IPS-20b (cell line): ENCODE results near the gene SMAP1.

Experiments
- H3K27ac ChIP-seq: one replicate; pipeline ENCODE4 v1.5.1; 2013; ENCODE audit warnings: low read length
- H3K27me3 ChIP-seq: 2 replicates; pipeline ENCODE4 v1.6.1; 2013; ENCODE audit warnings: mild to moderate bottlenecking, low read length, inconsistent platforms; ENCODE audit not compliant: insufficient read depth
- H3K36me3 ChIP-seq: 2 replicates; pipeline ENCODE4 v1.6.1; 2013; ENCODE audit warnings: low read depth, mild to moderate bottlenecking, inconsistent platforms, low read length, moderate library complexity; ENCODE audit not compliant: insufficient read depth
- H3K4me1 ChIP-seq: 2 replicates; pipeline ENCODE4 v1.6.1; 2013; ENCODE audit warnings: mild to moderate bottlenecking, control low read depth, inconsistent platforms, low read length, moderate library complexity; ENCODE audit not compliant: insufficient read depth
- H3K4me3 ChIP-seq: 2 replicates; pipeline ENCODE4 v1.5.1; 2013; ENCODE audit warnings: mild to moderate bottlenecking, low read length, inconsistent platforms
- H3K9ac ChIP-seq: 2 replicates; pipeline ENCODE4 v1.6.1; 2013; ENCODE audit warnings: low read depth, mild to moderate bottlenecking, inconsistent platforms, low read length, moderate library complexity
- H3K9me3 ChIP-seq: 2 replicates; pipeline ENCODE4 v1.6.1; 2013; ENCODE audit warnings: mild to moderate bottlenecking, low read depth, low read length, inconsistent platforms; ENCODE audit not compliant: insufficient read depth

The SMAP1 gene

GRCh38 chr6:70667711-70668498 lies at the start of gene SMAP1:
SMAP1 (plus strand) TSS chr6:70667883; CDS start chr6:70668024, 141 bp downstream.
- Histone ChIP-seq H3K9ac (peak within 1 kb of the TSS; percentile 91), H3K4me3 (peak within 1 kb of the TSS; percentile 80), H3K27ac (peak within 1 kb of the TSS; percentile 94), H3K36me3 (no peaks in the 10 kb centered on the region), H3K9me3 (no peaks in the 10 kb centered on the region), H3K4me1 (peaks cover 17% of the 10 kb centered on the region), H3K27me3 (no peaks in the 10 kb centered on the region)

- no peaks in the 10 kb centered on the region for H3K27me3 ChIP-seq
- no peak overlapping the region for H3K4me3 ChIP-seq
- no peaks in the 10 kb centered on the region for H3K4me1 ChIP-seq
- H3K9ac ChIP-seq = no peak overlapping the region
- no peak overlapping the region for H3K27ac ChIP-seq
- no peaks in the 10 kb centered on the region for H3K9me3 ChIP-seq
- no peaks in the 10 kb centered on the region for H3K36me3 ChIP-seq
Measured at GRCh38 chr6:70620746-70621145, 46.9 kb upstream of the SMAP1 start.

GRCh38 chr6:70622461-70622860 lies 45.2 kb upstream of the SMAP1 start:
- Histone ChIP-seq H3K36me3 (no peaks in the 10 kb centered on the region), H3K27me3 (no peaks in the 10 kb centered on the region), H3K4me3 (no peak overlapping the region), H3K4me1 (no peaks in the 10 kb centered on the region), H3K9me3 (no peaks in the 10 kb centered on the region), H3K27ac (no peak overlapping the region), H3K9ac (no peak overlapping the region)

- Histone ChIP-seq H3K27ac (no peak overlapping the region), H3K4me1 (no peaks in the 10 kb centered on the region), H3K9me3 (no peaks in the 10 kb centered on the region), H3K4me3 (no peak overlapping the region), H3K27me3 (no peaks in the 10 kb centered on the region), H3K36me3 (no peaks in the 10 kb centered on the region), H3K9ac (no peak overlapping the region)
Measured at GRCh38 chr6:70625436-70625835, 42.2 kb upstream of the SMAP1 start.

DNA sequence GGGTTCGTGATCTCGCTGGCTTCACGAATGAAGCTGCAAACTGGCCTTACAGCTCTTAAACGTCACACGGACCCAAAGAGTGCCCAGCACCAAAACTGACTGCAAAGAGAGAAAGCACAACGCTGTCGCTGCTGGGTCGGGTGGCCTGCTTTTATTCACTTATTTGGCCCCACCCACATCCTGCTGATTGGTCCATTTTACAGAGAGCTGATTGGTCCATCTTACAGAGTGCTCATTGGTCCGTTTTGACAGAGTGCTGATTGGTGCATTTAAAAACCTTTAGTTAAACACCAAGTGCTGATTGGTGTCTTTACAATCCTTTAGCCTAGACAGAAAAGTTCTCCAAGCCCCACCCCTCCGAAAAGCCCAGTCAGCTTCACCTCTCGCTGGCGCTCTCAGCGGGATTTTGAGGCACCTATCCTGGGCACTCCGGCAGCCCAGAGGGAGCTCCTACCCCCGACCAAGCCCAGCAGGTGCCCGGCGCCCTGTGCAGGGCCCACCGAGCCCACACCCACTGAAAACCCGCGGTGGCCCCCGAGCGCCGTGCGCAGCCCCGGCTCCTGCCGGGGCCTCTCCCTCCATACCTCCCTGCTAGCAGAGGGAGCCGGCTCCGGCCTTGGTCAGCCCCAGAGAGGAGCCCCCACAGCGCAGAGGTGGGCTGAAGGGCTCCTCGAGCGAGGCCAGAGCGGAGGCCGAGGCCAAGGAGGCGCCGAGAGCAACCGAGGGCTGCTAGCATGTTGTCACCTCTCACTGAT lies 40.0 kb upstream of the SMAP1 start:
- Histone ChIP-seq H3K9ac (no peak overlapping the region), H3K4me1 (no peaks in the 10 kb centered on the region), H3K9me3 (no peaks in the 10 kb centered on the region), H3K27ac (no peak overlapping the region), H3K36me3 (no peaks in the 10 kb centered on the region), H3K4me3 (no peak overlapping the region), H3K27me3 (no peaks in the 10 kb centered on the region)

DNA sequence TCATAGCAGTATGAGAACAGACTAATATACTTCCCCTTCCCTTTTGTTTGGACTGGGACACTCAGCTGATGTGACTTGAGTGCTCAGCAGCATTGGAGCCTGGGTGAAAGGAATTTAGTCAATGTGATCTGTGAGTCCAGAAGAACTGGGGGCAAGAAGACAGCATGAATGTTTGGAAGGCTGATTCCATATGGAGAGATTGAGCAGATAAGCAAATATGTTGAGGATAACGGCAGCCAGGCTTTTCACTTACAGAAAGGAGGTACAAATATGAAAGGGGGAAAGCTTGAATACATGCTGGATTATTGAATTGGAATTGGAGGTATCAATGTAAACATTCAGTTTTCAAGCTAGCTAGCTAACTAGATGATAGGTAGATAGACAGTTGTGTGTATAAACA lies 37.8 kb upstream of the SMAP1 start:
- Histone ChIP-seq H3K36me3 (no peaks in the 10 kb centered on the region), H3K27me3 (no peaks in the 10 kb centered on the region), H3K9ac (no peak overlapping the region), H3K4me3 (no peak overlapping the region), H3K9me3 (no peaks in the 10 kb centered on the region), H3K27ac (no peak overlapping the region), H3K4me1 (no peaks in the 10 kb centered on the region)

- H3K27me3 ChIP-seq = no peaks in the 10 kb centered on the region
- H3K9me3 ChIP-seq = no peaks in the 10 kb centered on the region
- H3K4me1 ChIP-seq = no peaks in the 10 kb centered on the region
- H3K36me3 ChIP-seq = no peaks in the 10 kb centered on the region
- H3K4me3 ChIP-seq = no peak overlapping the region
- no peak overlapping the region for H3K9ac ChIP-seq
- H3K27ac ChIP-seq = no peak overlapping the region
Measured at GRCh38 chr6:70633870-70634269, 33.8 kb upstream of the SMAP1 start.

DNA sequence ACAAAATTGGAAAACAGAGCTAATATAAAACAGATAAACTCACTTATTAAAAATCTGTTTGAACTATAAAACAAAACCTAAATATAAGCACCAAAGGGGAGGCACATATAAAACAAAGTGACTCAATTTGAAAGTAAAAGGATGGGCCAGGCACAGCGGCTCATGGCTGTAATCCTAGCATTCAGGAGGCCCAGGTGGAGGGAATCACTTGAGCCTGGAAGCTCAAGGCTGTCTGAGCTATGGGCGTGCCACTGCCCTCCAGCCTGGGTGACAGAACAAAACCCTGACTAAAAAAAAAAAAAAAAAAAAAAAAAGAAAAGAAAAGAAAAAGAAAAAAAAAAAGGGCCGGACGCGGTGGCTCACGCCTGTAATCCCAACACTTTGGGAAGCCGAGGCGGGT lies 31.1 kb upstream of the SMAP1 start:
- no peaks in the 10 kb centered on the region for H3K4me1 ChIP-seq
- no peaks in the 10 kb centered on the region for H3K36me3 ChIP-seq
- H3K4me3 ChIP-seq = no peak overlapping the region
- H3K9ac ChIP-seq = no peak overlapping the region
- H3K27ac ChIP-seq = no peak overlapping the region
- no peaks in the 10 kb centered on the region for H3K27me3 ChIP-seq
- H3K9me3 ChIP-seq = no peaks in the 10 kb centered on the region

GRCh38 chr6:70638468-70638867 lies 29.2 kb upstream of the SMAP1 start:
- H3K4me1 ChIP-seq = no peaks in the 10 kb centered on the region
- no peak overlapping the region for H3K27ac ChIP-seq
- H3K9ac ChIP-seq = no peak overlapping the region
- no peaks in the 10 kb centered on the region for H3K27me3 ChIP-seq
- no peak overlapping the region for H3K4me3 ChIP-seq
- H3K9me3 ChIP-seq = no peaks in the 10 kb centered on the region
- no peaks in the 10 kb centered on the region for H3K36me3 ChIP-seq

DNA sequence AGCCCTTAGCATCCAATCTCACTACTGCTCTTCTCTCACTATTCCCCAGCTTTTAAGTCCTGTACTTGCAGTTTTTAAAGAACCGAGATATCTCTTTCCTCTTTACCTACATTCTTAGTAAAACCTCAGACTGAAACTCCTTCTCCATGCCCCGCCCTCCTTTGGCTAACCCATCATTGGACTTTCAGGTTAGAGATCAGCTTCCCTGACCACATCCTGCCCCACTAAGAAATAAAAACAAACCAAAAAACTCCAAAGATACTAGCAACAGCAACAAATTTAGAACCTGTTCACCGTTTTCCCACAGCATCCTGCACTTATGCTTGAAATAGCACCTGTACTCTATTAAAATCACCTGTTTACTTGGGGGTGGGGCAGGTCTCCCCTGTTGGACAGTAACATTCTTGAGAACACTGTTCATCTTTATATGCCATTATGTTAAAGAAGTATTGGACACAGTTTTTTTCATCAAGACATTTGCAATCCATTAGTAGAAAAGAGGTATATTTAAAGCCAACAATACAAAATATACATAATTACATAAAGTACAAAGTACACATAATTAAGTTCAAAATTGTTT lies 16.3 kb upstream of the SMAP1 start:
- Histone ChIP-seq H3K27ac (no peak overlapping the region), H3K9me3 (no peaks in the 10 kb centered on the region), H3K4me1 (no peaks in the 10 kb centered on the region), H3K27me3 (no peaks in the 10 kb centered on the region), H3K9ac (no peak overlapping the region), H3K4me3 (no peak overlapping the region), H3K36me3 (no peaks in the 10 kb centered on the region)

GRCh38 chr6:70652216-70652615 lies 15.5 kb upstream of the SMAP1 start:
- no peaks in the 10 kb centered on the region for H3K9me3 ChIP-seq
- H3K27ac ChIP-seq = no peak overlapping the region
- no peaks in the 10 kb centered on the region for H3K4me1 ChIP-seq
- H3K4me3 ChIP-seq = no peak overlapping the region
- no peaks in the 10 kb centered on the region for H3K36me3 ChIP-seq
- H3K27me3 ChIP-seq = no peaks in the 10 kb centered on the region
- no peak overlapping the region for H3K9ac ChIP-seq

GRCh38 chr6:70657706-70658105 lies 10.0 kb upstream of the SMAP1 start:
- Histone ChIP-seq H3K27me3 (no peaks in the 10 kb centered on the region), H3K9me3 (no peaks in the 10 kb centered on the region), H3K36me3 (no peaks in the 10 kb centered on the region), H3K4me1 (no peaks in the 10 kb centered on the region), H3K4me3 (no peak overlapping the region), H3K27ac (no peak overlapping the region), H3K9ac (no peak overlapping the region)
